ENCODE measurements around the gene ALDH1A3.

ALDH1A3 gene

GRCh38 chr15:100959066-100960050 lies 79.7 kb downstream of the ALDH1A3 start:
- DNase-seq, result no peak
